Stomach (tissue), 4 donors: ENCODE measurements around the gene DENND6B.

Source experiments
- POLR2A ChIP-seq, 4 donors: fragments of 450-650 bp; IDR thresholded peaks; one replicate each; pipeline ENCODE4 v1.6.1; 2016; ENCODE audit warnings: antibody characterized with exemption in 4 of 4, control low read depth in 2 of 4, mild to moderate bottlenecking in 1 of 4, moderate library complexity in 1 of 4
- POLR2AphosphoS5 ChIP-seq, 3 donors: sonication (generic); formaldehyde crosslinking; IDR thresholded peaks; one replicate each; pipeline ENCODE4 v1.6.1; 2016; ENCODE audit warnings: antibody characterized with exemption in 3 of 3
- TF ChIP-seq, protein P1 (sequence below), 7 experiments: fragments of 450-650 bp in 4 of 7; fragments of 200-600 bp in 3 of 7; sonication (generic) in 3 of 7; IDR thresholded peaks; one replicate each; pipeline ENCODE4 v1.5.1; 2016 to 2019; ENCODE audit warnings: antibody characterized with exemption in 7 of 7, control low read depth in 2 of 7, mild to moderate bottlenecking in 1 of 7

GRCh38 chr22:50289942-50290630, 36.7 kb downstream of the DENND6B start:
- TF ChIP-seq, protein P1, sequence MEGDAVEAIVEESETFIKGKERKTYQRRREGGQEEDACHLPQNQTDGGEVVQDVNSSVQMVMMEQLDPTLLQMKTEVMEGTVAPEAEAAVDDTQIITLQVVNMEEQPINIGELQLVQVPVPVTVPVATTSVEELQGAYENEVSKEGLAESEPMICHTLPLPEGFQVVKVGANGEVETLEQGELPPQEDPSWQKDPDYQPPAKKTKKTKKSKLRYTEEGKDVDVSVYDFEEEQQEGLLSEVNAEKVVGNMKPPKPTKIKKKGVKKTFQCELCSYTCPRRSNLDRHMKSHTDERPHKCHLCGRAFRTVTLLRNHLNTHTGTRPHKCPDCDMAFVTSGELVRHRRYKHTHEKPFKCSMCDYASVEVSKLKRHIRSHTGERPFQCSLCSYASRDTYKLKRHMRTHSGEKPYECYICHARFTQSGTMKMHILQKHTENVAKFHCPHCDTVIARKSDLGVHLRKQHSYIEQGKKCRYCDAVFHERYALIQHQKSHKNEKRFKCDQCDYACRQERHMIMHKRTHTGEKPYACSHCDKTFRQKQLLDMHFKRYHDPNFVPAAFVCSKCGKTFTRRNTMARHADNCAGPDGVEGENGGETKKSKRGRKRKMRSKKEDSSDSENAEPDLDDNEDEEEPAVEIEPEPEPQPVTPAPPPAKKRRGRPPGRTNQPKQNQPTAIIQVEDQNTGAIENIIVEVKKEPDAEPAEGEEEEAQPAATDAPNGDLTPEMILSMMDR (IDR thresholded peaks at IDR 0.05): no peak
- TF ChIP-seq POLR2A (IDR thresholded peaks at IDR 0.05): no peak
- no peak for TF ChIP-seq POLR2AphosphoS5 (IDR thresholded peaks at IDR 0.05)
